Neutrophil (primary cell): ENCODE results near the gene PIK3CD.
A peak's percentile ranks its signal among the peaks of the same experiment; 100 is the strongest.

ENCODE experiments used
- H3K27ac ChIP-seq: fragments of 200-600 bp; sonication (generic); 2 replicates; pipeline ENCODE4 v1.5.1; 2016; ENCODE audit warnings: mild to moderate bottlenecking, moderate library complexity
- H3K27me3 ChIP-seq: fragments of 200-600 bp; sonication (generic); 2 replicates; pipeline ENCODE4 v1.6.0; 2016; ENCODE audit warnings: mild to moderate bottlenecking
- H3K36me3 ChIP-seq: fragments of 200-600 bp; sonication (generic); 2 replicates; pipeline ENCODE4 v1.5.1; 2017
- H3K4me1 ChIP-seq, 2 experiments: fragments of 200-600 bp in 1 of 2; sonication (generic) in 1 of 2; 1 replicate in 1 of 2; 2 replicates in 1 of 2; pipeline versions ENCODE4 v1.5.1 to v1.6.1; 2013 to 2016; ENCODE audit warnings: low read depth in 1 of 2, low read length in 1 of 2, mild to moderate bottlenecking in 1 of 2, moderate library complexity in 1 of 2; ENCODE audit not compliant: control insufficient read depth in 1 of 2, insufficient read depth in 1 of 2
- H3K4me3 ChIP-seq, 2 experiments: fragments of 200-600 bp in 1 of 2; sonication (generic) in 1 of 2; 1 replicate in 1 of 2; 2 replicates in 1 of 2; pipeline ENCODE4 v1.5.1; 2013 to 2016; ENCODE audit warnings: low read depth in 1 of 2, low read length in 1 of 2, mild to moderate bottlenecking in 1 of 2, moderate library complexity in 1 of 2
- H3K9me3 ChIP-seq: fragments of 200-600 bp; sonication (generic); 2 replicates; pipeline ENCODE4 v1.5.1; 2016
- CTCF ChIP-seq: fragments of 200-600 bp; sonication (generic); IDR thresholded peaks from 2 replicates; pipeline ENCODE4 v1.5.1; 2016; ENCODE audit warnings: antibody characterized with exemption

The PIK3CD gene

GRCh38 chr1:9659328-9659727 lies 7.8 kb downstream of the PIK3CD start:
- no peaks in the 10 kb centered on the region for H3K27me3 ChIP-seq
- H3K9me3 ChIP-seq: no peaks in the 10 kb centered on the region
- peaks cover 67% of the 10 kb centered on the region in 2 experiments for H3K4me1 ChIP-seq
- H3K4me3 ChIP-seq: no peak overlapping the region
- peak overlapping the region; percentile 65 for H3K27ac ChIP-seq
- H3K36me3 ChIP-seq: peaks cover 45% of the 10 kb centered on the region
- TF ChIP-seq CTCF: no peak

- H3K36me3 ChIP-seq: peaks cover 77% of the 10 kb centered on the region
- H3K4me1 ChIP-seq: peaks cover 30 to 37% of the 10 kb centered on the region in 2 experiments
- no peak overlapping the region for H3K4me3 ChIP-seq
- H3K27me3 ChIP-seq: no peaks in the 10 kb centered on the region
- no peak for TF ChIP-seq CTCF
- H3K9me3 ChIP-seq: no peaks in the 10 kb centered on the region
- H3K27ac ChIP-seq: peak overlapping the region; percentile 50
Measured at GRCh38 chr1:9663257-9663656, 11.7 kb downstream of the PIK3CD start.

GRCh38 chr1:9665193-9665592 lies 13.7 kb downstream of the PIK3CD start:
- Histone ChIP-seq H3K4me1 (peaks cover 28 to 36% of the 10 kb centered on the region in 2 experiments), H3K27me3 (no peaks in the 10 kb centered on the region), H3K9me3 (no peaks in the 10 kb centered on the region), H3K36me3 (peaks cover 78% of the 10 kb centered on the region), H3K4me3 (no peak overlapping the region), H3K27ac (peak overlapping the region; percentile 17)
- no peak for TF ChIP-seq CTCF

- no peak for TF ChIP-seq CTCF
- H3K36me3 ChIP-seq: peaks cover 80% of the 10 kb centered on the region
- H3K9me3 ChIP-seq: no peaks in the 10 kb centered on the region
- peaks cover 29 to 39% of the 10 kb centered on the region in 2 experiments for H3K4me1 ChIP-seq
- no peak overlapping the region for H3K4me3 ChIP-seq
- H3K27ac ChIP-seq: peak overlapping the region; percentile 0
- no peaks in the 10 kb centered on the region for H3K27me3 ChIP-seq
Measured at GRCh38 chr1:9668080-9668479, 16.5 kb downstream of the PIK3CD start.

- H3K27me3 ChIP-seq: no peaks in the 10 kb centered on the region
- H3K4me1 ChIP-seq: peaks cover 24 to 28% of the 10 kb centered on the region in 2 experiments
- peak overlapping the region in 1 of 2 experiments; percentile 24 for H3K4me3 ChIP-seq
- H3K9me3 ChIP-seq: no peaks in the 10 kb centered on the region
- peaks cover 80% of the 10 kb centered on the region for H3K36me3 ChIP-seq
- TF ChIP-seq CTCF: no peak
- peak overlapping the region; percentile 80 for H3K27ac ChIP-seq
Measured at GRCh38 chr1:9670085-9670484, 18.6 kb downstream of the PIK3CD start.
